K562 (cell line): ENCODE measurements around the gene ZNF473. TPM values are rescaled to one million over a fixed set of nuclear protein-coding genes. Genes with fewer than 3 reads are reported as not detected.

ENCODE experiments used
- ATAC-seq: fragments of 200-7000 bp; cut with Tn5 transposase; 3 replicates; pipeline ENCODE4 v1.9.1; 2020; ENCODE audit warnings: moderate library complexity
- BruUV-seq: library from RNA; stranded (reverse); fragments of 400-500 nt; replicated peaks from 2 replicates; lab custom pipeline; 2021; lab: Mats Ljungman, UMichigan
- CTCF ChIA-PET: fragments of 300-600 bp; formaldehyde crosslinking; extraction: SDS; loops from one replicate; lab custom pipeline; 2021; ENCODE audit warnings: low intra/inter-chr PET ratio; lab: Yijun Ruan, JAX
- POLR2A ChIA-PET: fragments of 300-600, 350-650 bp; sonication (Branson Sonifier 250); formaldehyde crosslinking; extraction: SDS; loops from one replicate; lab custom pipeline; 2021; ENCODE audit warnings: antibody characterized with exemption, inconsistent platforms; lab: Yijun Ruan, JAX
- DNase-seq, 4 experiments: peaks; one replicate each; pipeline versions ENCODE4 v3.0.0 to v3.0.0-alpha.2; 2011 to 2018; ENCODE audit warnings: low spot score in 3 of 4, mixed read lengths in 3 of 4; ENCODE audit errors: extremely low read depth in 1 of 4
- FAIRE-seq: peaks from 2 replicates; lab custom pipeline; 2011; peaks lifted over from hg19 to GRCh38; lab: Jason Lieb, UNC
- H2AFZ ChIP-seq: 2 replicates; pipeline ENCODE4 v1.6.0; 2011; ENCODE audit warnings: low read depth, low read length, control low read depth, inconsistent platforms
- H3K27ac ChIP-seq: fragments of 200-600 bp; 3 replicates; pipeline ENCODE4 v1.8.0; 2011; ENCODE audit warnings: low read depth, mild to moderate bottlenecking, control low read depth, inconsistent platforms, low read length, moderate library complexity, mixed read lengths; ENCODE audit errors: extremely low read depth
- H3K27me3 ChIP-seq, 2 experiments: fragments of 300-600 bp in 1 of 2; 2 replicates in 1 of 2; 3 replicates in 1 of 2; pipeline versions ENCODE4 v1.6.0 to v1.8.0; 2011; ENCODE audit warnings: inconsistent platforms in 2 of 2, low read length in 2 of 2, mild to moderate bottlenecking in 1 of 2, mixed read lengths in 1 of 2, moderate library complexity in 1 of 2; ENCODE audit not compliant: control insufficient read depth in 2 of 2, insufficient read depth in 2 of 2
- H3K36me3 ChIP-seq: fragments of 300-600 bp; 3 replicates; pipeline ENCODE4 v1.8.0; 2011; ENCODE audit warnings: mild to moderate bottlenecking, low read length, inconsistent platforms; ENCODE audit not compliant: control insufficient read depth, insufficient read depth
- H3K4me1 ChIP-seq, 2 experiments: fragments of 200-600 bp in 1 of 2; replicated peaks in 1 of 2; 2 replicates in 1 of 2; 3 replicates in 1 of 2; pipeline versions ENCODE4 v1.5.1 to v1.8.0; 2011; ENCODE audit warnings: inconsistent platforms in 2 of 2, low read length in 2 of 2, mild to moderate bottlenecking in 1 of 2, mixed read lengths in 1 of 2, moderate library complexity in 1 of 2; ENCODE audit not compliant: control insufficient read depth in 2 of 2, insufficient read depth in 2 of 2
- H3K4me2 ChIP-seq: 2 replicates; pipeline ENCODE4 v1.6.1; 2011; ENCODE audit warnings: low read length, control low read depth, inconsistent platforms, mixed read lengths; ENCODE audit not compliant: insufficient read depth
- H3K4me3 ChIP-seq: fragments of 200-600 bp; sonication (generic), shearing (Covaris generic); 2 replicates; pipeline ENCODE4 v1.5.1; 2016; ENCODE audit warnings: control low read depth, inconsistent platforms
- H3K79me2 ChIP-seq: fragments of 200-600 bp; 3 replicates; pipeline ENCODE4 v1.8.0; 2011; ENCODE audit warnings: low read length, inconsistent platforms; ENCODE audit not compliant: control insufficient read depth, insufficient read depth
- H3K9ac ChIP-seq, 2 experiments: 2 replicates each; pipeline versions ENCODE4 v1.6.0 to v1.6.1; 2011; ENCODE audit warnings: low read depth in 2 of 2, low read length in 2 of 2, control low read depth in 1 of 2, inconsistent platforms in 1 of 2, mild to moderate bottlenecking in 1 of 2, mixed read lengths in 1 of 2; ENCODE audit not compliant: insufficient read depth in 1 of 2
- H3K9me1 ChIP-seq: one replicate; pipeline ENCODE4 v1.6.0; 2011; ENCODE audit warnings: inconsistent platforms, mild to moderate bottlenecking, low read length, moderate library complexity; ENCODE audit not compliant: control insufficient read depth, insufficient read depth
- H3K9me3 ChIP-seq: replicated peaks from 2 replicates; pipeline ENCODE4 v1.5.1; 2011; ENCODE audit warnings: low read depth, low read length, inconsistent platforms; ENCODE audit not compliant: control insufficient read depth, insufficient read depth
- H4K20me1 ChIP-seq: replicated peaks from 2 replicates; pipeline ENCODE4 v1.6.1; 2011; ENCODE audit warnings: low read length, inconsistent platforms, mixed read lengths; ENCODE audit not compliant: control insufficient read depth, insufficient read depth
- E2F1 ChIP-seq: sonication (generic); formaldehyde crosslinking; IDR thresholded peaks from 2 replicates; pipeline ENCODE4 v1.8.1; 2023; ENCODE audit warnings: mild to moderate bottlenecking, missing genetic modification reagents, moderate library complexity
- FOXA3 ChIP-seq, 2 experiments: fragments of 450-650 bp in 1 of 2; sonication (generic) in 1 of 2; formaldehyde crosslinking; IDR thresholded peaks in 1 of 2; conservative IDR thresholded peaks in 1 of 2; 2 replicates each; pipeline versions ENCODE4 v1.4.0 to v1.8.0; 2020 to 2022; ENCODE audit warnings: mild to moderate bottlenecking in 2 of 2, missing genetic modification reagents in 1 of 2
- HNRNPUL1 ChIP-seq: fragments of 200-400 bp; formaldehyde crosslinking; IDR thresholded peaks from 2 replicates; pipeline ENCODE4 v1.6.1; 2017; ENCODE audit warnings: low read length
- MCM5 ChIP-seq: fragments of 450-650 bp; IDR thresholded peaks from 2 replicates; pipeline ENCODE4 v1.6.1; 2016; ENCODE audit warnings: low read depth
- MTA2 ChIP-seq: fragments of 450-650 bp; IDR thresholded peaks from 2 replicates; pipeline ENCODE4 v1.6.1; 2016; ENCODE audit warnings: low read depth
- NCOA4 ChIP-seq: fragments of 450-650 bp; IDR thresholded peaks from 2 replicates; pipeline ENCODE4 v1.6.1; 2018; ENCODE audit warnings: mild to moderate bottlenecking; ENCODE audit not compliant: partially characterized antibody
- ZNF778 ChIP-seq: fragments of 450-650 bp; formaldehyde crosslinking; IDR thresholded peaks from 2 replicates; pipeline ENCODE4 v1.4.0; 2020; ENCODE audit warnings: mild to moderate bottlenecking, moderate library complexity
- WGBS: fragments of 100-300 bp; shearing (Covaris generic); methylation state at CpG from one replicate; pipeline ENCODE4 v1.1.6; 2016; ENCODE audit warnings: low coverage, mixed read lengths; ENCODE audit not compliant: insufficient coverage; ENCODE audit errors: missing lambda C conversion rate; 5-methylcytosine and 5-hydroxymethylcytosine counted together
- in situ Hi-C: fragments of 300-500 bp; cut with MboI; formaldehyde crosslinking; loops from 4 replicates; pipeline ENCODE4 v1.15.0; 2018; ENCODE audit warnings: inconsistent platforms, mixed read lengths
- intact Hi-C: fragments of 100-400 bp; cut with micrococcal nuclease; formaldehyde crosslinking; loops from 2 replicates; pipeline ENCODE4 v1.14.2; 2022
- polyA plus RNA-seq, 8 experiments: library from polyadenylated mRNA; depleted of rRNA in 4 of 8; stranded (reverse) in 5 of 8; unstranded in 3 of 8; fragments of >200 nt; fragmentation: Nextera tagmentation in 2 of 8; fragmentation: Illumina TruSeq in 1 of 8; extraction: Ambion mirVana in 2 of 8; extraction: Trizol in 1 of 8; gene quantifications; 2 replicates each; pipeline versions ENCODE4 v1.2.1 to v1.2.3, GENCODE V29; 2011 to 2014; ENCODE audit warnings: inconsistent platforms in 1 of 8, missing spikeins in 1 of 8
- total RNA-seq, 7 experiments: library from RNA; depleted of rRNA in 6 of 7; stranded (reverse); fragments of >200 nt in 6 of 7; fragmentation: Illumina TruSeq in 2 of 7; extraction: Trizol in 2 of 7; gene quantifications; 2 replicates each; pipeline versions ENCODE4 v1.2.1 to v1.2.3, GENCODE V29; 2011 to 2021; ENCODE audit warnings: low replicate concordance in 1 of 7

Gene ZNF473
- total and polyA plus RNA-seq, 9 of the 15 experiments (the other 6 are each of a cell fraction or from before 2014, with no cell fraction given), result 8.2 to 34.0 (median 28.5) TPM

- TF ChIP-seq E2F1 (CRISPR knock-in tag) (no peak), ZNF778 (CRISPR knock-in tag) (no peak), NCOA4 (no peak), HNRNPUL1 (no peak), MTA2 (no peak), MCM5 (no peak), FOXA3 (CRISPR knock-in tag; conservative IDR thresholded peaks at IDR 0.05 in 1 of 2, IDR thresholded peaks at IDR 0.05 in 1 of 2) (peak in 1 of 2 experiments; percentile 68; a peak in 1 of 4 replicates)
- H3K4me1 ChIP-seq, result no peaks in the 10 kb centered on the region; a peak in 2 of 5 replicates
- POLR2A ChIA-PET, result no interaction called here
- DNase-seq, result no peak
- no peak overlapping the region for H3K9ac ChIP-seq
- no TSS peak for BruUV-seq
- peaks cover 19% of the 10 kb centered on the region for H3K9me3 ChIP-seq
- H2AFZ ChIP-seq, result no peak overlapping the region
- no peaks in the 10 kb centered on the region for H3K79me2 ChIP-seq
- H3K27ac ChIP-seq, result no peak overlapping the region
- no peak for ATAC-seq
- in situ Hi-C loops, result no loop called here
- peaks cover 0 to 8% of the 10 kb centered on the region in 2 experiments; a peak in 2 of 5 replicates for H3K27me3 ChIP-seq
- H3K36me3 ChIP-seq, result no peaks in the 10 kb centered on the region
- no peak overlapping the region for H3K4me2 ChIP-seq
- no peaks in the 10 kb centered on the region for H4K20me1 ChIP-seq
- WGBS, result 21% methylated on average over 5 of the region's 5 CpGs
- intact Hi-C loops, result no loop called here
- CTCF ChIA-PET, result no interaction called here
- no peaks in the 10 kb centered on the region for H3K9me1 ChIP-seq
- no peak overlapping the region for H3K4me3 ChIP-seq
- no peak for FAIRE-seq
Measured at GRCh38 chr19:50061650-50062049, 35.8 kb downstream of the ZNF473 start.
